Measurements from ENCODE around the gene SNAI3. TPM values are rescaled to one million over a fixed set of nuclear protein-coding genes. Genes with fewer than 3 reads are reported as not detected.

SNAI3 gene
- total RNA-seq, 4 donors from 2014 or later, result 0.26 to 0.83 (median 0.59) TPM

GRCh38 chr16:88649195-88649923 lies 36.9 kb downstream of the SNAI3 start:
- H3K27ac ChIP-seq (replicated peaks in 1 of 4), result peak overlapping the region in 2 of 4 donors; percentile 55 to 72
- H3K36me3 ChIP-seq, result peaks cover 0 to 23% (median 18%) of the 10 kb centered on the region in 4 donors
- TF ChIP-seq POLR2A (IDR thresholded peaks at IDR 0.05; ENCODE audit: low read depth) (no peak), POLR2AphosphoS5 (IDR thresholded peaks at IDR 0.05) (no peak), CTCF (IDR thresholded peaks at IDR 0.05) (no peak), EP300 (IDR thresholded peaks at IDR 0.05) (no peak)
- H3K4me1 ChIP-seq, result peaks cover 15 to 30% (median 26%) of the 10 kb centered on the region in 4 donors
- peaks cover 0 to 28% (median 0%) of the 10 kb centered on the region in 4 donors for H3K27me3 ChIP-seq
- H3K4me3 ChIP-seq, result peak overlapping the region; percentile 57 to 72 (median 64)
- no peaks in the 10 kb centered on the region for H3K9me3 ChIP-seq
- WGBS, result 87% methylated on average over 14 of the region's 20 CpGs
- DNase-seq (ENCODE audit: extremely low spot score), result no peak
- intact Hi-C loops (cut with DNase I), result no loop called here

GRCh38 chr16:88647178-88648070 lies 38.9 kb downstream of the SNAI3 start:
- no peak overlapping the region for H3K4me3 ChIP-seq
- intact Hi-C loops (cut with DNase I), result no loop called here
- DNase-seq (ENCODE audit: extremely low spot score), result no peak
- H3K9me3 ChIP-seq, result no peaks in the 10 kb centered on the region
- no peak for TF ChIP-seq POLR2A (IDR thresholded peaks at IDR 0.05; ENCODE audit: low read depth)
- no peak for TF ChIP-seq POLR2AphosphoS5 (IDR thresholded peaks at IDR 0.05)
- TF ChIP-seq CTCF (IDR thresholded peaks at IDR 0.05), result no peak
- peaks cover 0 to 20% (median 0%) of the 10 kb centered on the region in 4 donors for H3K27me3 ChIP-seq
- peaks cover 0 to 11% (median 2%) of the 10 kb centered on the region in 4 donors for H3K36me3 ChIP-seq
- peaks cover 15 to 30% (median 26%) of the 10 kb centered on the region in 4 donors for H3K4me1 ChIP-seq
- WGBS, result 90% methylated on average over 11 of the region's 22 CpGs
- H3K27ac ChIP-seq (replicated peaks in 1 of 4), result no peak overlapping the region

GRCh38 chr16:88646345-88647034 lies 39.8 kb downstream of the SNAI3 start:
- Histone ChIP-seq H3K27me3 (peaks cover 0 to 11% (median 0%) of the 10 kb centered on the region in 4 donors), H3K27ac (replicated peaks in 1 of 4) (no peak overlapping the region), H3K36me3 (peaks cover 0 to 8% (median 0%) of the 10 kb centered on the region in 4 donors), H3K9me3 (no peaks in the 10 kb centered on the region), H3K4me3 (no peak overlapping the region), H3K4me1 (peaks cover 12 to 24% (median 20%) of the 10 kb centered on the region in 4 donors)
- TF ChIP-seq POLR2A (IDR thresholded peaks at IDR 0.05; ENCODE audit: low read depth) (no peak), POLR2AphosphoS5 (IDR thresholded peaks at IDR 0.05) (no peak), EP300 (IDR thresholded peaks at IDR 0.05) (no peak), CTCF (IDR thresholded peaks at IDR 0.05) (no peak)
- DNase-seq (ENCODE audit: extremely low spot score), result no peak
- intact Hi-C loops (cut with DNase I), result no loop called here
- 86% methylated on average over 25 of the region's 28 CpGs for WGBS

GRCh38 chr16:88645941-88646340 lies 40.4 kb downstream of the SNAI3 start:
- no peaks in the 10 kb centered on the region for H3K9me3 ChIP-seq
- H3K27me3 ChIP-seq, result peaks cover 0 to 12% (median under 1%) of the 10 kb centered on the region in 4 donors
- intact Hi-C loops (cut with DNase I), result no loop called here
- no peak for TF ChIP-seq POLR2AphosphoS5 (IDR thresholded peaks at IDR 0.05)
- H3K4me1 ChIP-seq, result peaks cover 7 to 19% (median 14%) of the 10 kb centered on the region in 4 donors
- WGBS, result 92% methylated on average over 20 of the region's 23 CpGs
- no peak overlapping the region for H3K27ac ChIP-seq (replicated peaks in 1 of 4)
- H3K36me3 ChIP-seq, result peaks cover 0 to 8% (median 0%) of the 10 kb centered on the region in 4 donors
- no peak for DNase-seq (ENCODE audit: extremely low spot score)
- H3K4me3 ChIP-seq, result no peak overlapping the region

All from esophagus muscularis mucosa (tissue), 4 donors.